Activated CD4-positive, CD25-positive, alpha-beta regulatory T cell treated with anti-CD3 and anti-CD28 coated beads, Interleukin-2, amount 50 U/mL, for 16 hours (primary cell): ENCODE data around the gene PIK3CB.
"Not testable (repeated sequence)": the region's sequence is repeated elsewhere in the genome, so short reads cannot be mapped to it uniquely, and the experiment has no call there.

Experiments
- DNase-seq: peaks from one replicate; pipeline ENCODE4 v3.0.0-alpha.2; 2020; ENCODE audit warnings: low read depth, low spot score

The PIK3CB gene

GRCh38 chr3:138681463-138682220, 153.1 kb downstream of the PIK3CB start:
- DNase-seq: no peak

GRCh38 chr3:138680974-138681373, 153.8 kb downstream of the PIK3CB start:
- not testable (repeated sequence) for DNase-seq

GRCh38 chr3:138678874-138679392, 155.8 kb downstream of the PIK3CB start:
- DNase-seq: no peak

GRCh38 chr3:138678086-138678485, 156.6 kb downstream of the PIK3CB start:
- DNase-seq: no peak

GRCh38 chr3:138675393-138675792, 159.3 kb downstream of the PIK3CB start:
- DNase-seq: no peak

GRCh38 chr3:138673641-138674530, 160.8 kb downstream of the PIK3CB start:
- no peak for DNase-seq

GRCh38 chr3:138670407-138670806, 164.3 kb downstream of the PIK3CB start:
- no peak for DNase-seq

- DNase-seq: no peak
These were observed 166.6 kb downstream of the PIK3CB start for GRCh38 chr3:138668107-138668506.

- DNase-seq: no peak
These were observed 177.2 kb downstream of the PIK3CB start for GRCh38 chr3:138657508-138657907.

- no peak for DNase-seq
These were observed 181.2 kb downstream of the PIK3CB start for GRCh38 chr3:138653567-138653966.

- DNase-seq: no peak
These were observed 185.6 kb downstream of the PIK3CB start for GRCh38 chr3:138649134-138649533.

GRCh38 chr3:138646513-138646912, 188.2 kb downstream of the PIK3CB start:
- no peak for DNase-seq

- no peak for DNase-seq
These were observed 188.7 kb downstream of the PIK3CB start for GRCh38 chr3:138646008-138646407.

- no peak for DNase-seq
These were observed 191.8 kb downstream of the PIK3CB start for GRCh38 chr3:138642927-138643253.

GRCh38 chr3:138642226-138642926, 192.4 kb downstream of the PIK3CB start:
- no peak for DNase-seq

- DNase-seq: no peak
These were observed 194.2 kb downstream of the PIK3CB start for GRCh38 chr3:138640537-138640936.

GRCh38 chr3:138638641-138639040, 196.1 kb downstream of the PIK3CB start:
- DNase-seq: no peak

GRCh38 chr3:138629526-138629925, 205.2 kb downstream of the PIK3CB start:
- no peak for DNase-seq

- no peak for DNase-seq
These were observed 208.9 kb downstream of the PIK3CB start for GRCh38 chr3:138625707-138626365.

- no peak for DNase-seq
These were observed 210.2 kb downstream of the PIK3CB start for GRCh38 chr3:138624518-138624917.

- no peak for DNase-seq
These were observed 214.3 kb downstream of the PIK3CB start for GRCh38 chr3:138620431-138620830.
